ENCODE results near the gene FADS3. TPM values are rescaled to one million over a fixed set of nuclear protein-coding genes. Genes with fewer than 3 reads are reported as not detected.

FADS3 gene
- total and polyA plus RNA-seq, 9 of the 15 experiments (the other 6 are each of a cell fraction or from before 2014, with no cell fraction given) = 0.97 to 148 (median 92.7) TPM

DNA sequence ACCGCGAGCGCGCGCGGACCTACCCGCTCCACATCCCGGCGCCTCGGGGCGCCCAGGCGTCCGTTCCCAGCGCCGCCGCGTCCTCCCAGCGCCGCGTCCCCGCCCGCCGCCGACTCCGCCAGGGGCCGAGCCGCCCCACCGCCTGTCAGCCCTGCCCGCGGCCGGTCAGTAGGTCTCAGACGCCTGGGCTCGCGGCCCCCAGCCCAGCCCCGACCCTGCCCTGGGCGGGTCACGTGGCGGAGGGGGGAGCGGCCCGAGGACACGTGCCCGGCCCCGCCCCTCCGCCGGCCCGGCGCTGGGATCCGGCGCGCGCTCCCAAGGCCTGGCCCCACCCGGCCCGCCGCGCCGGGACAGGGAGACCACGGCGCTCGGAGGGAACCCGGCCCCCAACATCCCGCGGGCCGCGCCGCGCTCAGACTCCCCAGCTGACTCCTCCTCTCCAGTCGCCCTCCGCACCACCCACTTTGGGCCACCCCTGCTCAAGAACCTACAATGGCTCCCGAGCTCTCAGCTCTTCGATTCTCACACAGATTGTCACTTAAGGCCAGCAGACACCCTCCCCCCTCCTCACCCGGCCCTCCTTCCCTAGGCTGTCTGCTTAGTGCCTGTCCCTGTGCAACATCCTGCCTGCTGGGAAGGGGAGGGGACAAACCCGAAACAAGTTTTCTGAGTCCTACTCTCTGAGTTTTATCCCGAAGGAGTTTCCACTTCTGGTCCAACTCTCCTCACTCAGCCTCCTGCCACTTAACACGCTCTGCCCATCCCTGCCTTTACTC, 26.2 kb upstream of the FADS3 start, which contains the start of gene RAB3IL1 (continued):
- TF ChIP-seq, protein P1, sequence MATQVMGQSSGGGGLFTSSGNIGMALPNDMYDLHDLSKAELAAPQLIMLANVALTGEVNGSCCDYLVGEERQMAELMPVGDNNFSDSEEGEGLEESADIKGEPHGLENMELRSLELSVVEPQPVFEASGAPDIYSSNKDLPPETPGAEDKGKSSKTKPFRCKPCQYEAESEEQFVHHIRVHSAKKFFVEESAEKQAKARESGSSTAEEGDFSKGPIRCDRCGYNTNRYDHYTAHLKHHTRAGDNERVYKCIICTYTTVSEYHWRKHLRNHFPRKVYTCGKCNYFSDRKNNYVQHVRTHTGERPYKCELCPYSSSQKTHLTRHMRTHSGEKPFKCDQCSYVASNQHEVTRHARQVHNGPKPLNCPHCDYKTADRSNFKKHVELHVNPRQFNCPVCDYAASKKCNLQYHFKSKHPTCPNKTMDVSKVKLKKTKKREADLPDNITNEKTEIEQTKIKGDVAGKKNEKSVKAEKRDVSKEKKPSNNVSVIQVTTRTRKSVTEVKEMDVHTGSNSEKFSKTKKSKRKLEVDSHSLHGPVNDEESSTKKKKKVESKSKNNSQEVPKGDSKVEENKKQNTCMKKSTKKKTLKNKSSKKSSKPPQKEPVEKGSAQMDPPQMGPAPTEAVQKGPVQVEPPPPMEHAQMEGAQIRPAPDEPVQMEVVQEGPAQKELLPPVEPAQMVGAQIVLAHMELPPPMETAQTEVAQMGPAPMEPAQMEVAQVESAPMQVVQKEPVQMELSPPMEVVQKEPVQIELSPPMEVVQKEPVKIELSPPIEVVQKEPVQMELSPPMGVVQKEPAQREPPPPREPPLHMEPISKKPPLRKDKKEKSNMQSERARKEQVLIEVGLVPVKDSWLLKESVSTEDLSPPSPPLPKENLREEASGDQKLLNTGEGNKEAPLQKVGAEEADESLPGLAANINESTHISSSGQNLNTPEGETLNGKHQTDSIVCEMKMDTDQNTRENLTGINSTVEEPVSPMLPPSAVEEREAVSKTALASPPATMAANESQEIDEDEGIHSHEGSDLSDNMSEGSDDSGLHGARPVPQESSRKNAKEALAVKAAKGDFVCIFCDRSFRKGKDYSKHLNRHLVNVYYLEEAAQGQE (IDR thresholded peaks at IDR 0.05; ENCODE audit: borderline replicate concordance) = peak; percentile 78
- TF ChIP-seq, protein P1 (CRISPR knock-in tag; IDR thresholded peaks at IDR 0.05; ENCODE audit: low read depth) = no peak
- TF ChIP-seq, protein P2, sequence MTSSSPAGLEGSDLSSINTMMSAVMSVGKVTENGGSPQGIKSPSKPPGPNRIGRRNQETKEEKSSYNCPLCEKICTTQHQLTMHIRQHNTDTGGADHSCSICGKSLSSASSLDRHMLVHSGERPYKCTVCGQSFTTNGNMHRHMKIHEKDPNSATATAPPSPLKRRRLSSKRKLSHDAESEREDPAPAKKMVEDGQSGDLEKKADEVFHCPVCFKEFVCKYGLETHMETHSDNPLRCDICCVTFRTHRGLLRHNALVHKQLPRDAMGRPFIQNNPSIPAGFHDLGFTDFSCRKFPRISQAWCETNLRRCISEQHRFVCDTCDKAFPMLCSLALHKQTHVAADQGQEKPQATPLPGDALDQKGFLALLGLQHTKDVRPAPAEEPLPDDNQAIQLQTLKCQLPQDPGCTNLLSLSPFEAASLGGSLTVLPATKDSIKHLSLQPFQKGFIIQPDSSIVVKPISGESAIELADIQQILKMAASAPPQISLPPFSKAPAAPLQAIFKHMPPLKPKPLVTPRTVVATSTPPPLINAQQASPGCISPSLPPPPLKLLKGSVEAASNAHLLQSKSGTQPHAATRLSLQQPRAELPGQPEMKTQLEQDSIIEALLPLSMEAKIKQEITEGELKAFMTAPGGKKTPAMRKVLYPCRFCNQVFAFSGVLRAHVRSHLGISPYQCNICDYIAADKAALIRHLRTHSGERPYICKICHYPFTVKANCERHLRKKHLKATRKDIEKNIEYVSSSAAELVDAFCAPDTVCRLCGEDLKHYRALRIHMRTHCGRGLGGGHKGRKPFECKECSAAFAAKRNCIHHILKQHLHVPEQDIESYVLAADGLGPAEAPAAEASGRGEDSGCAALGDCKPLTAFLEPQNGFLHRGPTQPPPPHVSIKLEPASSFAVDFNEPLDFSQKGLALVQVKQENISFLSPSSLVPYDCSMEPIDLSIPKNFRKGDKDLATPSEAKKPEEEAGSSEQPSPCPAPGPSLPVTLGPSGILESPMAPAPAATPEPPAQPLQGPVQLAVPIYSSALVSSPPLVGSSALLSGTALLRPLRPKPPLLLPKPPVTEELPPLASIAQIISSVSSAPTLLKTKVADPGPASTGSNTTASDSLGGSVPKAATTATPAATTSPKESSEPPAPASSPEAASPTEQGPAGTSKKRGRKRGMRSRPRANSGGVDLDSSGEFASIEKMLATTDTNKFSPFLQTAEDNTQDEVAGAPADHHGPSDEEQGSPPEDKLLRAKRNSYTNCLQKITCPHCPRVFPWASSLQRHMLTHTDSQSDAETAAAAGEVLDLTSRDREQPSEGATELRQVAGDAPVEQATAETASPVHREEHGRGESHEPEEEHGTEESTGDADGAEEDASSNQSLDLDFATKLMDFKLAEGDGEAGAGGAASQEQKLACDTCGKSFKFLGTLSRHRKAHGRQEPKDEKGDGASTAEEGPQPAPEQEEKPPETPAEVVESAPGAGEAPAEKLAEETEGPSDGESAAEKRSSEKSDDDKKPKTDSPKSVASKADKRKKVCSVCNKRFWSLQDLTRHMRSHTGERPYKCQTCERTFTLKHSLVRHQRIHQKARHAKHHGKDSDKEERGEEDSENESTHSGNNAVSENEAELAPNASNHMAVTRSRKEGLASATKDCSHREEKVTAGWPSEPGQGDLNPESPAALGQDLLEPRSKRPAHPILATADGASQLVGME (CRISPR knock-in tag; IDR thresholded peaks at IDR 0.05) = no peak
- TF ChIP-seq ZFX (CRISPR knock-in tag; IDR thresholded peaks at IDR 0.05) (peak; percentile 59), RFX7 (CRISPR knock-in tag; IDR thresholded peaks at IDR 0.05) (no peak), SP1 (CRISPR knock-in tag; IDR thresholded peaks at IDR 0.05) (peak; percentile 44; the same call in 1 of the 2 replicates), RFX5 (IDR thresholded peaks at IDR 0.05; ENCODE audit: low read depth, low read length) (no peak), NONO (IDR thresholded peaks at IDR 0.05; ENCODE audit: low read depth in 2 of 2, low read length in 1 of 2) (peak in 1 of 2 experiments; percentile 62; a peak in 1 of 4 replicates)

Measured in K562 (cell line).